ENCODE data around the gene EIF6.

EIF6 gene

DNA sequence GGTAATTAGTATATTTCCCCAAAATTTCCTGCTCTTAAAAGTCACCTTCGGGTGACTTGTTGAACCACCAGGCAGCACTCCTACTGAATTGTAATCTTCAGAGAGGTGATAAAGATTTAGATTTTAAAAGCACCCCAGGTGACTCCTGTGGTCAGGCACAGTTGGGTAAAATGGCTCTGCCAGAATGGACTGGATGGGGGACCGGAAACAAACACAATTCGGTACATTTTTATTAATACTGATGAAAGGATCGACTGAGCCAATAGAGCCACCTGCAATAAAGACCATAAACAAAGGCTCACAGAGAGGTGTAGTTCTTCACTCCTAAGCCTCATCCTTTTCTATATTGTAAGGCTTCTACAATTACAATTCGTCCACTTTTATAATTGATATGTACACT, 27.2 kb upstream of the EIF6 start:
- no peak for DNase-seq

DNA sequence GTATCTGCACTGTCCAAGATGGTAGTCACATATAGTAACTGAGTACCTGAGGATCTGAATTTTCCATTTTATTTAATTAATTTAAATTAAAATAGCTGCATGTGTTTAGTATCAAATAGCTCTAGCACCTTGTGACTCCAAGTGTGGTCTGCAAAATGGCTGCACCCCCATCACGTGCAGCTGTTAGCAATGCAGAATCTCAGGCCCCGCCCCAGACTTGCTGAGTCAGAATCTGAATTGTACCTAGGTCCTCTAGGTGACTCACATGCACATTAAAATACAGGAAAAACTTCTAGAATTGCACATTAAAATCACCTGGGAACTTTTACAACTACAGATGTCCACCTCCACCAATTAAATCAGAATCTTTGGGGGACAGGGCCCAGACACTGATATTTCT, 26.8 kb upstream of the EIF6 start:
- DNase-seq = no peak

DNA sequence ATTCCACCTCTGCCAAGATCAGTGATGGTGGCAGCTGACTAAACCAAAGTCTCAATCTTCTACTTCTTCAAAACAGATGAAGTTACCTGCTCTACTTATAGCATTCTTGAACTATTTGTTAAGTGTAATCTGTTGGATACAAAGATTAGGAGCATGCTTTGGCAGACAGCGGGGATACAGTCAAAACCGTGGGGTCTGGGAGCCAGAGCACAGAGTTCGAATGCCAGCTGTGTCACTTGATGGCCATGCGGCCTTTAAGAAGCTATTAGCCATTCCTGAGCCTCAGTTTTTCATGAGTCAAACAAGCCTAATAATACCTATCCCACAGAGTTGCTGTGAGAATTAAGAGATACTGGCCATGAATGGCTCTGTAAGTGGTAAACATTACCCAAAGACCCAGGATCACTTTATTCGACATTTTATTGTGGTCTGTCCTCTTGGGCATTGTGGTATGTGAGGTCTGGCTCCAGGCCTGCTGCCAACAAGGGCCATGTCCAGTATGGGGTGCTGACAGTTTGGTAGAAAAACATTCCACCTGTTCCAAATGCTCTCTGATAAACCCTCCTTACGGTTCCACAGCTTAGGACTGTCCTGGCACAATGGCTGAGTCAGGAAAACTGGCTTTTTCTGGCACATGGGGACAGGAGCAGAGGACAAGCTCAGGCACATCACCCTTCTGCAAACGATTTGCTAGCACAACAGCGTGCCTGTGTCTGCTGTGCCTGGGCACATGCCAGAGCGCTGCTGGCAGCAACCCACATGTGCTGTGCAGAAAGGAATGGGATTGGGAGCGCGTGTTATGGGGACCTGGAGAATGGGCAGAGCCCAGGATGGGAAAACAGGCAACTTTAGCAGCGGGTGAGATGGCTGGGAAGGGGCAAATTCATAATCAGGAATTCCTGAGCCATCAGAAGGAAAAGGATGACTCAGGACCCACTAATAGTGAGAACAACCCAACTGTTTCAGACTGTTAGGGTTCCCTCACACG, 23.4 kb upstream of the EIF6 start:
- DNase-seq = peak; percentile 76

DNA sequence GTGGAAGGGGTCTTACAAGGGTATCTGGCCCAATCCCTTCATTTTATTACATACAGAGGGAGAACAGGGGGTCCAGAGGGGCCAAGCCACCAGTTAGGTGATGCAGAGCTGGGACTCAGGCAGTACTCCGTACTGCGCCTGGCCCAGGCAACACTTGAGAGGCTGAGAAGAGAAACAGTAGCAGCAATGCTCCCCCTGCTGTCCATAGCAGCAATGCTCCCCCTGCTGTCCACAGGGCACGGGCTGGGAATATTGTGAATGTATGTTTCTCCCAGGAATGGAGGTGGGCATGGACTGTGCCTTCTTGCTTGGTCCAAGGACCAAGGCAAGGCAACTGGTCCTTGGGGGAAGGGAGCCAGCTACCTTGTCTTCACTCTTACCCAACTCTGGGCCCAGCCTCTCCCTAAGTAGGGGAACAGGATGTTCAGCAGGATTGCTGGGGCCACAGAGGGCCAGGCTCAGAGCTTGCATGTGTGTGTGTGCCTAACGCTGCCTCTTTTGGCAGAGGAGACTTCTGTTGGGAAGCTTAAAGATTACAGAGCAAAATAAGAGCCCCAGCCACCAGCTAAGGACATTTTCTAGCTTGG, 22.5 kb upstream of the EIF6 start:
- DNase-seq = no peak

DNA sequence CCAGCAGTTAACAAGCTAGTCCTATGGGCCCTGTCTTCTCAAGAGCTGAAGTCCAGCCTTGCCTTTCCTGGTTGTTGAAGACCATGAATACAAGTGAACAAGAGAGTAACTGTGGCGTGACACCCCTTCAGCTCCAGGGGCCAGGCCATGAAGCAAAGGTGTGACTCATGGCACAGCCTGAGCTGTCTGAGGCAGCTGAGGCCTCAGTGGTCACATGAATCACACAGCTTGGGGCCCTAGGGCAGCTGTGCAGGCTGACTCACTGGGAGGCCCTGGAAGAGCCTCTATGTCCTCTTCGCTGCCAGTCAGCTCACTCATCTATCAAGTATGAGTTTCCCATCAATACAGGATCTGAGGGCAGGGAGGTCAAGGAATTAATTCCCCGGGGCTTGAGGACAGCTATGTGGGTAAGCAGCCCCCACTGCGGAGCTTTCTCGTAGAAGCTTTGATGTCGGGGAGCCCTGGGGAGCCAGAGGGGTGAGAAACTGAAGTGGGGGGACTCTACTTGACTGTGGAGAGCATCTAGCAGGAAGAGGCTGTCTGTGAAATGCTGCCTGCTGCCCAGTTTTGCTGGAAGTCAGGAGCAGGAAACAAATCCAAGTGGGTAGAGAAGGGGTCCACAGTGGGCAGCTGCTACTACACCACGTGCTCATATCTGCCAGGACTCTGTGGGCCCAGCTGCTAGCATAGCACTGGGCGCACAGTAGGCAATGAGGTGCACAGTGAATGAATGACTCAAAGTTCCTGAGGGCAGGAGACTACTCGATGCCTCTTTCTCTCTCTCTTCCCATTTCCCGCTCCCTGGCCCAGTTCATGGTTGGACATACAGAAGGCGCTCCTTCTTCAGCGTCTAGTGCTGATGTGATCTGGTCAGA, 21.3 kb upstream of the EIF6 start:
- DNase-seq = no peak

DNA sequence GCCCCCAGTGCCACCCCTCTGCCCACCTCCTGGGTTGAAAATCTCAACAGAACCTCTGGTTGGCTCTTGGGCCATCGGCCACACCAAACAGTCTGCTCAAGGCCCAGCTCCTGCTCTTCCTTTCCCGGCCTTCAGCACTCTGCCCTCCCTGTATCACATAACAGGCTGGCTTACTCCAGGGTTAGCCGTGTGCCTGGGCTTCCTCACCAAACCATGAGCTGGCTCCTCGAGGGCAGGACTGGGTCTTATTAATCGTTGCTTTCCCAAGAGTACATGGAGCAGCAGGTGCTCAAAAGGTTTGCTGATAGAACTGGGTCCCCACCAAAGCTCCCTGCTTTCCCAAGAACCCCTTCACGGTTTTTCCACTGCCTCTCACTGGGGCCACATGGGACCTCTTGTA, 20.4 kb upstream of the EIF6 start:
- DNase-seq = no peak

DNA sequence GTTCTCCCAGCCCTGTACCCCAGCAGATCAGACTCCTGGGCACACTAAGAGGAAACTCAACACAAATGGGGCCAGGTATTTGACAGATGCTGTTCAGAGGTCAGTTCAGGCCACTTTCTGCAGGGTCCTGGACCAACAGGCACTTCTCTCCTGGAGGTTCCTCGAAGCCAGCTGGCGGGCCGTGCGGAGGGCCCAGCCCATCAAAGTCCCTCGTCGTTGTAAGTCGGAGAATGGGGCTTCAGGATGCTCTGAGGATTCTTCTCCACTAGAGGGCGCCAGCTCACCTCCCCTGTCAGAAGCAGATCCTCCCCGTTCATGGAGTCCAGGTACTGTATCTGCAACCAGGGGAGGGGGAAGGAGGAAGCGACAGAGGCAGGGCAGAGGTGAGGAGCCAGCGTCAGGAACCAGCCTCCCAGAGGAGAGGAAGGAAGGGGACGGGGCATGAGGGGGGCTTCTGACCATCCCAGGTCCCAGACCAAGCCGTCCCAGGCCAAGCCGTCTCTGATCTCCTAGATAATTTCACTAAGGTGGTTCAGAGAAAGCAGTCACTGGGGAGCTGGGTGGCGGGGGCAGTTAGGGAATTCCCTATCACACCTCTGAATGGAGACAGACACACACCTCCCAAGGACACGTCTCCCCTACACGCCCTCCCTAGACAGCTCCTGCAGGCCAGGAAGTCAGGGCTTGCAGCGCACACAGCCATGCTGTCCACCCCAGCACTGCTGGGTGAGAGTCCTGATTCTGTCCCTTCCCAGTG, 19.3 kb upstream of the EIF6 start:
- peak; percentile 83 for DNase-seq

DNA sequence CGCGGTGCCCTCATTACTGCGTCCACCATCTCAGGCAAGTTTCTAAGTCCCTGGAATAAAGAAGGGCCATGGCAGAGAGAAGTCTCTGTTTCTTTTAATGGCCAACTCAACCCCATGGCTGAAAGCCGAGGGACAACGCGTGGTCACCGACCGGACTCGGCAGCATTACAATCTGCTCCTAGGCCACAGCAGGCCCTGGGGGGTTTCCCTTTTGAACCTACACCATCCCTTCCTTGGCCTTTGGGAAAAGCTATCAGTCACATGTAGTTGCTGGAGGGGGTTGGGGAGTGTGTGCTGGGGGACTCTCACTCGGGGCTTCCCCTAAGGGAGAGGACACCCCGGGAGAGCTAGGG, 18.8 kb upstream of the EIF6 start:
- DNase-seq = no peak

DNA sequence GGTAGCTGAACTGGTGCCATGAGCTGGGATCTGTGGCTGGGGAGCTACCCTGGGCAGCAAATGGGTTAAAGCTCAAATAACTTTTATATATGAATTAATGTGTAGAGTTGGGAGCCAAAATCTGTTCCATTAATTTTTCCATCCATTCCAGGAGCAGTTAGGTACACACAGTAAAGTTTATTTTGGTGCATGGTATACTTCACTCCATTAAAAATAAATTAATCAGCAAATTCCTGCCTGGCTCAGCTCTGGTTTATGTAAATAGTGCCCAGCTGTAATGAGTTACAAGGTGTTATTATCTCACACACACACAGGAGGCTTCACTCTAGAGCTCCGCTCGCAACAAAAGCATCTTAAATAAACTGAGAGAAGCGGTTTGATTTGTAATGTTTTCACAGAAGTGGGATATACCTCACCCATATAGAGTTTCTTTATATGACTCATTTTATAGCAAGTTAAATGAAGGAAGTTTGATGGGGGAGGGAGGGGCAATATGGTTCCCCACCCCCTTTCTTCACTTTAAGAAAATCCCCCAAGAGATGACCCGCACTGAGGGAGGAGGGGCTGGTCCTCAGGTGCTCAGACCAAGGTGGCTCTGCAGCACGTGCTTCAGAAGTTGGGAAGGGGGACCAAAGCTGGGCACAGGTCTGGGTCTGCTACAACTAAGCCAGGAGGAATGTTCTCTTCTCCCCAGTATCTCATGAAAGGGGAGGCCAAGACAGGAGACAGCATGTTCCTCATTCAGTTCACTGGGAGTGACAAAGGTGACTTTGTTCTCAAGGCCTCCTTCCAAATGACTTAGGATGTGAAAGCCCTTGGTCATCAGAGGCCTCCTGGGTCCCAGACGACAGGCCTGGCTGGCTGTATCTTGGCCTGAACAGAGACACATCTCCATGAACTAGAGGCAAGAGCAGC, 18.1 kb upstream of the EIF6 start:
- no peak for DNase-seq

DNA sequence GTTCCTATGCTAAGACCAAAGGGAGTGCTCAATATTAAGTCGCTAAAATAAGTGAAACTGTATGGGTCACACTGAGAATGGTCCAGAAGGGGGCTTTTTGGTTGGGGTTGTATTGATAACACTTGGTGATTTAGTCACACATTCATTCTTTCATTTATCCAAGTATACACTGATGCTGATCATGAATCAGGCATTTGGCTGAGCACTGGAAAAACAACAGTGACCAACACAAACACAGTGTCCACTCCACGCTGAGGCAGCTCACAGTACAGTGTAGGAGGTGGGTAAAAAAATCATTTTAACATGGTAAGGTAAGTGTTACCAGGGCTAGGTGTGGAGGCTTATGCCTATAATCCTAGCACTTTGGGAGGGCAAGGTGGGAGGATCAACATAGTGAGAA, 16.9 kb upstream of the EIF6 start:
- DNase-seq = no peak

DNA sequence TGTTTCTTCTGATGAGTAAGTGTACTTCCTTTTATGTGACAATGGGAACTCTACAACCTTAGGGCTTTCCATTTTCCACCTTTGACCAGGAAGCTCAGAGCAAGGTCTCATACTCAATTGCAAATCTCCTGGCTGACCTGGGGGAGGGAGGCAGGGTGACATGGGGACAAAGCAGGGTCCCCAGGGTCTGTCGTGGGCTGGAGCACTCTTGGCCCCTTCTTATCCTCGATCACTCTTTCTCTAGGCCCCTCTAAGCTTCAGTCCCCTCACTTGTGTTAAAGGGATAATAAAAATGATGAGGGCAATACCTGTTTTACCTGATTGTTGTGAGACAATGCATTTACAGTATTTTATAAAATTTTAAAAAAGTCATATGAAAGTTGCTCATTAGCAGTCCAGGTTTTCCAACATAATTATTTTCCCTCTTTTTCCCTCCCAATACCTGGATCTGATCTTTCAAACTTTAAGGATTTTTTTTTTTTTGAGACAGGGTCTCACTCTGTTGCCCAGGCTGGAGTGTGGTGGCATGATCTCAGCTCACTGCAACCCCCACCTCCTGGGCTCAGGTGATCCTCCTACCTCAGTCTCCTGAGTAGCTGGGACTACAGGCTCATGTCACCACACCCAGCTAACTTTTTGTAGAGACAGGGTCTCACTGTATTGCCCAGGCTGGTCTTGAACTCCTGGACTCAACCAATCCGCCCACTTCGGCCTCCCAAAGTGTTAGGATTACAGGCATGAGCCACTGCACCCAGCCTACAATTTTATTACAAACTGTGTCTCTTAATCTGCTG, 16.1 kb upstream of the EIF6 start:
- DNase-seq = no peak

DNA sequence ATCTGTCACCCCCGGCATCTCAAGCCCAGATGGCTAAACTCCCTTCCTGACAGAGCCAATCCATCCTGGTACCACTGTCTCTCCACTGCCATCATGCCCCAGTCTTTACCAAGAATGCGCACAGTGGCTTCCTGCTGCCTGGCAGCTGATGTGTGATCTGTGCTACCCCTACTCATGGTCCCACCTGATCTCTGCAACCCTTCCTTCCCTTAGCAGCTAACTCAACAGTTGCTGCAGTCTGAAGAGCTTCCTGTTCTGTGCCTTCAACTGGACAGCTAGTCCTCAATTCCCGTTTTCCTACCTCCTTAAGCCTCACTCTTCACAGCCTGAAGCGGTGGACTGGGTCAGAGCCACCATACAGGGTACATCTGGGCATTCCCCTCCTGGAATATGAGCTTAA, 15.2 kb upstream of the EIF6 start:
- DNase-seq = no peak

DNA sequence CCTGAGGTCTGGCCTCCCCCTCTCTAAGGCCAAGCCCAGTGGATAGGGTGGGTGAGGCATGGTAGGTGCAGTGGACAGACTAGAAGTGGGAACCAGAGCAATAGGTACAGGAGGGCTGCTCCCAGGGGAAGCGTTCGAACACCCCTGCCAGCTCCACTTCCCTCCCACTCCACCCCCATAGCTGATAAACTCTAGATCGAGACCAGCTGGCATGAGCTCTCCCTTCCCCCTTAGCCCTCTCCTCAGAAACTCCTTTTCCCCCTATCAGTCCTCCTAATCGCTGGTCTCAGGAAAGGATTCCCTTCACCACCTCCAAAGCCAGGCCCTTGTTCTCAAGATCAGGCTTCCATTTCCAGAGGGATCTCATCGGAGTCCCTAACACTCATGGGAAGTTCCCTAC, 13.7 kb upstream of the EIF6 start:
- DNase-seq = no peak

DNA sequence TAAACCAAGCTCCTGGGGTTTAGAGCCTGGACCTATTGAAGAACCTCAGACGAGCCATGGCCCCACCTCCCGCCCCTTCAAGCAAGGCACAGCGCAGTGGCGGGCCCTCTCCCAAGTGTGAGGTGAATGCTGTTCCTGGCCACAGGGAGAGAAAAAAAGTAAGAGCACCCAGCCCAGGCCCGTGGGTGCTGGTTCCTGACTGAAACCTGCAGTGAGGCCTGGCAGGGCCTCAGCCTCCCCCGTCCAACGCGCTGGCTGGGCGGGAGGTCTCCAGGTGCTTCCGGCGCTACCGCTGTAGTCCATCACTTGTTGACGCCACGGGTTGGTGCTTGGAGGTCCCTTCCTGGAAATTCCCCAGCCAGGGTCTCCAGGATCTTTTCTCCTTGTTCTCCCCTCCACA, 13.2 kb upstream of the EIF6 start:
- DNase-seq = no peak

DNA sequence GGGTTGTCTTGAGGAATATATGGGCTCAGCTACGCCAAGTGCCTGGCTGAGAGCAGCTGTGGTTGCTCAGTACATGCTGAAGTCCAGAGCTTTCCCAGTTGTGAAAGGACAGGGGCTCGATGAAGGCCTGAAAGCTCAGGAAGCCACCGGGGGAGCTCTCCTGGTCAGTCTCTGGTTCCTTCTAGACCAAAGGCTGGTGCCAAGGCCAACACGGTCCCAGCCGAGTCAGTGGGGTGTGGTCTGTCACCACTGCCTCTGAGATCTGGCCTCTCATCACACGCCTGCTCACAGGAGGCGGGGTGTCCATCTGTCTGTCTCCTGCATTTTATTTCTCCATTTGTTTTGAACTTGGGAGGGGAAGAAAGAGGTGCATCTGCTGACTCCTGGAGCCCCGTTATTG, 12.6 kb upstream of the EIF6 start:
- no peak for DNase-seq

DNA sequence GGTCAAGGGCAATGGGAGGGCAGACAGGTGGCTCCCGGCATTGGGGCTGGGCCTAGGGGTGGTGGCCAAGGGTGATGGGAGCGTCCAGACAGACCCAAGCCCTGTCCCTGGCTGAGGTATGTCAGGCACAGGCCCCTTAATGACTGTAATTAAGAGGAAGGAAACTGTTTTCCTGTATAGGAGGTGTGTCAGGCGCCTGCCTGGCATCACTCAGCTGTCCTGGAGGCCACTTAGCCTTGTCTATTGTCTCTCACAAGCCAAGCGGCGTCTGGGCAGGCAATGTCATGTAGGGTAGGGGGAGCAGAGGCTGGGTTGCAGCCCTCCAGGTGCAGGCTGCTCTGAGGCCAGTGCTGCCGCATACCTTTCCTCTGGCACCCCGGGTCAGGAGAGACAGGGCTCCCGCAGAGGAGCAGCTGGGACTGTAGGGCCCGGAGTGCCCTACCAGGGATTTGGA, 11.6 kb upstream of the EIF6 start:
- DNase-seq = no peak

DNA sequence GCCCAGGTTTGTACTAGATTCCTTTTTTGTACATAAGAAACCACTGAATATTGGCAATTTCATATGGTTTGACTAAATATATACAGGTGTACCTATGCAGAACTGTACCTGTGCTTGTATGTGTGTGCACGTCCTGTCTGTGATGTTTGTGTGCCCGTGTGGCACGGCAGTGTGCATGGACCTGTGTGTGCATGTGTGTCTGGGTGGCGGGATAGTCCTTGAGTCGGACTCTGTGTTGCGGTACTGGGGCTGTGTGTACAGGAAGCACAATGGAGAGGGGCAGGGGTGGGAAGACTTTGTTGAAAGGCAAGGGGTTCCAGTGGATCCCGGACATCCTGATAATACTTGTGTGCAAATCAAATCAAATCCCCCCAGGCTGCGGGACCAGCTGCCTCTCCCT, 11.1 kb upstream of the EIF6 start:
- no peak for DNase-seq

DNA sequence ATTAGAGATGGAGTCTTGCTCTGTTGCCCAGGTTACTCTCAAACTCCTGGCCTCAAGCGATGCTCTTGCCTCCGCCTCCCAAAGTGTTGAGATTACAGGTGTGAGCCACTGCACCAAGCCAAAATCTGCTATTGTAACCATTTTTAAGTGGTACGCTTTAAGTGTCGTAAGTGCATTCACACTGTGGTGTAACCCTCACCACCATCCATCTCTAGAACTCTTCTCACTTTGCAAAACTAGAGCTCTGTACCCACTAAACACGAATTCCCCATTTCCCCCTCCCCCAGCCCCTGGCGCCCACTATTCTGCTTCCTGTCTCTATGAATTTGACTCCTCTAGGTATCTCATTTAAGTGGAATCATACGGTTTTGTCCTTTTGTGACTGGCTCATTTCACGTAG, 10.5 kb upstream of the EIF6 start:
- DNase-seq = no peak

DNA sequence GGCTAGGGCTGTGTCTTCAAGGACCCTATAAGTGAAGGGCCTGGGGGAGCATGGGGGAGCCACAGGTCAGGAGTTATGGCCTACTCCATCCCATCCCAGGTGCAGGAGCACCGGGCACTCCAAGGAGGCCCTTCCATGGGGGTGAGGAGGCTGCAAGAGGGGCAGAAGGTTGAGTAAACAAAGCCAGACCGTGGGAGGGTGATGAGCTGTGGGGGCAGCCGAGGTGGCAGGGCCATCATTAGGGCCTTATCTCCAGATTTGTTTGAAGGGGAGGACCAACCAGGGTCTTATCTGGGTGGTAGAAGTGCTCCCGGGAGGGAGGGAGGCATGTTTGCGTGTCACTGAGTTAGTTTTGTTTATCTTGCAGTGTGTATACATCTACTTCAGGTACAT, 9.7 kb upstream of the EIF6 start:
- DNase-seq = no peak

DNA sequence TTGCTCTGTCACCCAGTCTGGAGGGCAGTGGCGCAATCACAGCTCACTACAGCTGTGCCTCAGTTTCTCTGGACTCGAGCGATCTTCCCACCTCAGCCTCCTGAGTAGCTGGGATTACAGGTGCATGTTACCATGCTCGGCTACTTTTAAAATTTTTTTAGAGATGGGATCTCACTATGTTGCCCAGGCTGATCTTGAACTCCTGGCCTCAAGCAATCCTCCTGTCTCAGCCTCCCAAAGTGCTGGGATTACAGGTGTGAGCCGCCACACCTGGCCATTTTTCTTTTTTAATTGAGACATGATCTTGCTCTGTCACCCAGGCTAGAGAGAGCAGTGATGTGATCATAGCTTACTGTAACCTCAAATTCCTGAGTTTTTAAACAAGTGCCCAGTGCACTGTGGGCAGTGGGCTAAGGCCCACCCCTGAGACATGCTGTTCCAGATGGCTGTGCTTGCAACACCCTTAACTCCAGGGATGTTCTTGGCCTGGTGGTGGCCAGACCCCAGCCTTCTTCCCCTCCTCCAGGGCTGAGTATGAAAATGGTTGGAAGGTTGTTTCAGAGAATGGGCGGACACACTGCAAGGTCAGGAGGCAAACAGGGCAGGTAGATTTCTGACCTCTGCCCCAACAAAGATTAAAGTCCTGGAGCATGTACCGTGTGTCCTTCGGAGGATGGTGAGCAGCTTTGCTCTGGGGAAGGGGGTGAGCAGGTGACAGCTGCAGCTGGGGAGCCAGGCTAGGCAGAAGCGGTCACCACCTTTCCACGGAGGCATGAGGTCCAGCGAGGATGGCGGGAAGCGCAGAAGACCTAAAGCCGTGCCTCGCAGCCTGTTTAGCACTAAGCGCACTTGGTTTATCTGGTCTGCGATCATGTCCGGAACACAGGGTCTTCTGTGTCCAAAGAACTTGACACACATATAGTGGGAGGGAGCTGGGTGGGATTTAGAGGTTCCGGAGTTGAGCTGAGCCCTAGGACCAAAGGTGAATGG, 9.0 kb upstream of the EIF6 start:
- DNase-seq = no peak
